Upper lobe of right lung (tissue), 1 donor: ENCODE results near the gene HOXB1. TPM values are rescaled to one million over a fixed set of nuclear protein-coding genes. Genes with fewer than 3 reads are reported as not detected.

Source experiments
- ATAC-seq: fragments of 200-7000 bp; cut with Tn5 transposase; one replicate; pipeline ENCODE4 v1.9.1; 2020; ENCODE audit warnings: mild to moderate bottlenecking, moderate library complexity
- DNase-seq: peaks from one replicate; pipeline ENCODE4 v3.0.0-alpha.2; 2020
- H3K27ac ChIP-seq: fragments of 200-600 bp; one replicate; pipeline ENCODE4 v1.8.0; 2022
- H3K27me3 ChIP-seq: fragments of 200-600 bp; one replicate; pipeline ENCODE4 v1.8.0; 2022; ENCODE audit warnings: mild to moderate bottlenecking
- H3K36me3 ChIP-seq: fragments of 200-600 bp; one replicate; pipeline ENCODE4 v1.8.0; 2022
- H3K4me1 ChIP-seq: fragments of 200-600 bp; one replicate; pipeline ENCODE4 v1.8.0; 2022
- H3K4me3 ChIP-seq: fragments of 200-600 bp; one replicate; pipeline ENCODE4 v1.8.0; 2022; ENCODE audit warnings: mild to moderate bottlenecking
- H3K9me3 ChIP-seq: fragments of 200-600 bp; one replicate; pipeline ENCODE4 v1.8.0; 2022
- CTCF ChIP-seq: fragments of 200-600 bp; IDR thresholded peaks from one replicate; pipeline ENCODE4 v1.8.0; 2022; ENCODE audit warnings: antibody characterized with exemption
- intact Hi-C: fragments of 100-400 bp; cut with DNase I; formaldehyde crosslinking; loops from one replicate; pipeline ENCODE4 v1.11.0; 2022
- total RNA-seq: library from RNA; stranded (reverse); fragmentation: NEBNext Ultra II Directional; extraction: Animal tissue kit (Norgen Biotek cat#: 25700); gene quantifications from one replicate; pipeline ENCODE4 v1.2.1, GENCODE V29; 2021
- donor health status: DM: no; HTN: yes; CAD: no; lungs with severe emphysema.

HOXB1 gene
- total RNA-seq, 1 donor from 2014 or later, result not detected

GRCh38 chr17:48561884-48562810 lies 31.3 kb upstream of the HOXB1 start:
- Histone ChIP-seq H3K4me1 (peaks cover 8% of the 10 kb centered on the region), H3K9me3 (no peaks in the 10 kb centered on the region), H3K36me3 (no peaks in the 10 kb centered on the region), H3K27me3 (peaks cover 28% of the 10 kb centered on the region), H3K27ac (no peak overlapping the region), H3K4me3 (no peak overlapping the region)
- ATAC-seq (no peak), DNase-seq (no peak)
- no peak for TF ChIP-seq CTCF
- intact Hi-C loops, result no loop called here

GRCh38 chr17:48559840-48560817 lies 29.3 kb upstream of the HOXB1 start:
- peaks cover 8% of the 10 kb centered on the region for H3K4me1 ChIP-seq
- ATAC-seq (no peak), DNase-seq (peak; percentile 38)
- peaks cover 25% of the 10 kb centered on the region for H3K27me3 ChIP-seq
- intact Hi-C loops, result no loop called here
- no peaks in the 10 kb centered on the region for H3K36me3 ChIP-seq
- no peaks in the 10 kb centered on the region for H3K9me3 ChIP-seq
- peak overlapping the region; percentile 33 for H3K4me3 ChIP-seq
- TF ChIP-seq CTCF, result no peak
- H3K27ac ChIP-seq, result peak overlapping the region; percentile 51

- Histone ChIP-seq H3K27ac (peak overlapping the region; percentile 51), H3K27me3 (peaks cover 27% of the 10 kb centered on the region), H3K4me3 (peak overlapping the region; percentile 33), H3K4me1 (peaks cover 8% of the 10 kb centered on the region), H3K9me3 (no peaks in the 10 kb centered on the region), H3K36me3 (no peaks in the 10 kb centered on the region)
- no peak for TF ChIP-seq CTCF
- intact Hi-C loops, result no loop called here
- DNase-seq, result peak; percentile 38
- no peak for ATAC-seq
Observed at GRCh38 chr17:48559122-48559839, 28.5 kb upstream of the HOXB1 start.

GRCh38 chr17:48558831-48559121 lies 28.0 kb upstream of the HOXB1 start:
- intact Hi-C loops, result no loop called here
- peak overlapping the region; percentile 51 for H3K27ac ChIP-seq
- peaks cover 8% of the 10 kb centered on the region for H3K4me1 ChIP-seq
- no peaks in the 10 kb centered on the region for H3K9me3 ChIP-seq
- no peaks in the 10 kb centered on the region for H3K36me3 ChIP-seq
- H3K27me3 ChIP-seq, result peaks cover 28% of the 10 kb centered on the region
- DNase-seq, result no peak
- ATAC-seq, result no peak
- no peak for TF ChIP-seq CTCF
- peak overlapping the region; percentile 33 for H3K4me3 ChIP-seq

GRCh38 chr17:48558057-48558830 lies 27.4 kb upstream of the HOXB1 start:
- Histone ChIP-seq H3K27ac (peak overlapping the region; percentile 51), H3K4me1 (peaks cover 8% of the 10 kb centered on the region)

More at GRCh38 chr17:48558057-48558830, 27.4 kb upstream of the HOXB1 start:
- no peaks in the 10 kb centered on the region for H3K9me3 ChIP-seq
- no peak for TF ChIP-seq CTCF
- no peaks in the 10 kb centered on the region for H3K36me3 ChIP-seq
- ATAC-seq (no peak), DNase-seq (peak; percentile 33)
- peaks cover 34% of the 10 kb centered on the region for H3K27me3 ChIP-seq
- H3K4me3 ChIP-seq, result peak overlapping the region; percentile 33
- intact Hi-C loops, result no loop called here
